GM12875 (cell line): Measurements from ENCODE around the gene MS4A10.
A peak's percentile ranks its signal among the peaks of the same experiment; 100 is the strongest.

Experiments used
- H3K4me3 ChIP-seq: one replicate; pipeline ENCODE4 v1.5.1; 2011; ENCODE audit warnings: low read depth, low read length, control low read depth
- TF ChIP-seq, protein P1 (sequence below): IDR thresholded peaks from 2 replicates; pipeline ENCODE4 v1.5.1; 2011; ENCODE audit warnings: low read depth, mild to moderate bottlenecking, control low read depth, inconsistent platforms, low read length, moderate library complexity, borderline replicate concordance; ENCODE audit not compliant: insufficient read depth

The MS4A10 gene

GRCh38 chr11:60844045-60844869 is 59.1 kb downstream of the MS4A10 start:
- H3K4me3 ChIP-seq, result peak overlapping the region; percentile 96
- TF ChIP-seq, protein P1, sequence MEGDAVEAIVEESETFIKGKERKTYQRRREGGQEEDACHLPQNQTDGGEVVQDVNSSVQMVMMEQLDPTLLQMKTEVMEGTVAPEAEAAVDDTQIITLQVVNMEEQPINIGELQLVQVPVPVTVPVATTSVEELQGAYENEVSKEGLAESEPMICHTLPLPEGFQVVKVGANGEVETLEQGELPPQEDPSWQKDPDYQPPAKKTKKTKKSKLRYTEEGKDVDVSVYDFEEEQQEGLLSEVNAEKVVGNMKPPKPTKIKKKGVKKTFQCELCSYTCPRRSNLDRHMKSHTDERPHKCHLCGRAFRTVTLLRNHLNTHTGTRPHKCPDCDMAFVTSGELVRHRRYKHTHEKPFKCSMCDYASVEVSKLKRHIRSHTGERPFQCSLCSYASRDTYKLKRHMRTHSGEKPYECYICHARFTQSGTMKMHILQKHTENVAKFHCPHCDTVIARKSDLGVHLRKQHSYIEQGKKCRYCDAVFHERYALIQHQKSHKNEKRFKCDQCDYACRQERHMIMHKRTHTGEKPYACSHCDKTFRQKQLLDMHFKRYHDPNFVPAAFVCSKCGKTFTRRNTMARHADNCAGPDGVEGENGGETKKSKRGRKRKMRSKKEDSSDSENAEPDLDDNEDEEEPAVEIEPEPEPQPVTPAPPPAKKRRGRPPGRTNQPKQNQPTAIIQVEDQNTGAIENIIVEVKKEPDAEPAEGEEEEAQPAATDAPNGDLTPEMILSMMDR, result no peak

DNA sequence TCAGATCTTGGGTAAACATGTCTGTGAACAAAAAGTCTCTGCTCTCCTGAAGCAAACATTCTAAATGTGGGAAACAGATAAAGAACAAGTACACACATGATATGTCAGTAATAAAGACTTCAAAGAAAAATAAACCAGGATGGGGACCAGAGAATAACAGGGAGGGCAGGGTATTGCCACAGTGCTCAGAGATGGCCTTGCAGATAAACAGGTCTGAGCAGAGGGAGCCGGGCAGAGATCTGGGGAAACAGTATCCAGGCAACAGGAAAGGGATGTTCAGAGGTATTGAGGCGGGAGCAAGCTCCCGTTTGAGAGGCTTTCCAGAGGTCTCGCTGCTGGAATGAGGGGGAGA is 59.7 kb downstream of the MS4A10 start:
- no peak overlapping the region for H3K4me3 ChIP-seq
- TF ChIP-seq, protein P1, result no peak

DNA sequence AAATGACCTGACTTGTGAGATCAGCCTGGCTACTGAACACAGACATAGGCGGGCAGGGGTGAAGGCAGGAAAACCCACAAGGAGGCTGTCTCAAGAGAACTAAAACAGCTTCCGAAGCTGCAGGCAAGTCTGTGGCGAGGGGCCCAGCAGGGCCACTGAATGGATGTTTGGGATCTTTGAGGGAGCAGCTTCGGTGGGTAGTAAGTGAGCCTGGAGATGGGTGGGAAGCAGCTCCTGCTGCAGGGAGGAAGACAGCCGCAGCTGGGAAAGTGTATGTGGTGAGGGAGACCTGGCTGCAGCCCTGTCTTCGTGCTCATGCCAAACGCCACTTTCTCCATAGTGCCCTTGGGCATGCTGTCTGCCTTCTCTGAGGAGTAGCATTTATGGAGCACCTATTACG is 60.2 kb downstream of the MS4A10 start:
- TF ChIP-seq, protein P1, result no peak
- H3K4me3 ChIP-seq, result no peak overlapping the region

GRCh38 chr11:60847281-60847680 is 62.1 kb downstream of the MS4A10 start:
- TF ChIP-seq, protein P1, result no peak
- no peak overlapping the region for H3K4me3 ChIP-seq

- TF ChIP-seq, protein P1, result no peak
- H3K4me3 ChIP-seq, result no peak overlapping the region
Observed at GRCh38 chr11:60847896-60848295, 62.8 kb downstream of the MS4A10 start.

- TF ChIP-seq, protein P1, result no peak
- H3K4me3 ChIP-seq, result no peak overlapping the region
Observed at GRCh38 chr11:60848714-60849151, 63.6 kb downstream of the MS4A10 start.
